Measurements from ENCODE around the gene TMED9. TPM values are rescaled to one million over a fixed set of nuclear protein-coding genes. Genes with fewer than 3 reads are reported as not detected.

Gene TMED9
- total RNA-seq, 1 experiment from 2014 or later, result 156 TPM

GRCh38 chr5:177592905-177593304, 902 bp downstream of the TMED9 start:
- TF ChIP-seq CTCF (conservative IDR thresholded peaks at IDR 0.05), result no peak
- H3K56ac ChIP-seq (ENCODE audit: insufficient read length, low read depth, low read length), result no peak overlapping the region
- no peak overlapping the region for H3K4ac ChIP-seq (ENCODE audit: low read depth, low read length)
- H3K9me3 ChIP-seq (ENCODE audit: control insufficient read depth, low read depth, low read length), result no peaks in the 10 kb centered on the region
- H3K14ac ChIP-seq (ENCODE audit: insufficient read depth, low read length), result no peak overlapping the region
- no peak overlapping the region for H3K23ac ChIP-seq (ENCODE audit: insufficient read length, low read depth, low read length)
- H3K4me2 ChIP-seq (ENCODE audit: insufficient read depth, insufficient read length, low read length), result peak overlapping the region; percentile 83
- H2BK12ac ChIP-seq (ENCODE audit: insufficient read length, low read depth, low read length), result no peak overlapping the region
- WGBS (ENCODE audit: extremely low coverage, insufficient read length, low lambda C conversion rate), result no CpG with 5 or more reads among the region's 13 CpGs
- no peaks in the 10 kb centered on the region for H3K79me2 ChIP-seq (ENCODE audit: insufficient read depth, low read length)
- H2AK5ac ChIP-seq (ENCODE audit: insufficient read length, low read length), result no peak overlapping the region
- no peaks in the 10 kb centered on the region for H4K20me1 ChIP-seq (ENCODE audit: control insufficient read depth, insufficient read depth, insufficient read length)
- Mint-ChIP-seq H3K27me3 (ENCODE audit: low read depth) (peaks cover 24% of the 10 kb centered on the region), H3K4me1 (peaks cover 2 to 9% of the 10 kb centered on the region in 2 experiments; a peak in 3 of 4 replicates), H3K9me3 (no peaks in the 10 kb centered on the region; a peak in 1 of 5 replicates), H3K27ac (no peak overlapping the region), H3K4me3 (peak overlapping the region; percentile 96 to 100), H3K36me3 (ENCODE audit: insufficient read depth in 1 of 3, low read depth in 3 of 3) (peaks cover 25 to 46% (median 39%) of the 10 kb centered on the region in 3 experiments)
- H2BK120ac ChIP-seq (ENCODE audit: low read depth, low read length, poor library complexity, severe bottlenecking), result no peak overlapping the region
- H2BK5ac ChIP-seq (ENCODE audit: insufficient read length, low read length), result no peak overlapping the region
- no peak overlapping the region for H2BK15ac ChIP-seq (ENCODE audit: low read depth, low read length)
- no peak overlapping the region for H3K27ac ChIP-seq (ENCODE audit: insufficient read length, low read depth, low read length)
- no peak overlapping the region for H2BK20ac ChIP-seq (ENCODE audit: low read depth, low read length, poor library complexity, severe bottlenecking)
- no peaks in the 10 kb centered on the region; the same call in 1 of the 2 replicates for H3K27me3 ChIP-seq (ENCODE audit: insufficient read depth, low read length)
- no peaks in the 10 kb centered on the region for H3K4me1 ChIP-seq (ENCODE audit: insufficient read depth, low read length)
- DNase-seq, result no peak
- H4K91ac ChIP-seq (ENCODE audit: insufficient read length, low read depth, low read length), result no peak overlapping the region
- H3K23me2 ChIP-seq (ENCODE audit: insufficient read length, low read depth, low read length, poor library complexity, severe bottlenecking), result peaks cover 6% of the 10 kb centered on the region
- H4K5ac ChIP-seq (ENCODE audit: insufficient read length, low read depth, low read length), result no peak overlapping the region
- no peak overlapping the region for H2AFZ ChIP-seq (ENCODE audit: low read length)
- no peak overlapping the region for H3T11ph ChIP-seq (ENCODE audit: low read length)
- H3K9ac ChIP-seq (ENCODE audit: extremely low read depth, insufficient read length, low read length), result no peak overlapping the region
- H3K79me1 ChIP-seq (ENCODE audit: insufficient read depth, low read depth, low read length, poor library complexity, severe bottlenecking), result no peaks in the 10 kb centered on the region
- H3K18ac ChIP-seq (ENCODE audit: insufficient read length, low read depth, low read length), result no peak overlapping the region
- H4K8ac ChIP-seq (replicated peaks; ENCODE audit: insufficient read length, low read depth, low read length), result no peak overlapping the region
